Dermis lymphatic vessel endothelial cell (primary cell): ENCODE results near the gene PDZK1. TPM values are rescaled to one million over a fixed set of nuclear protein-coding genes. Genes with fewer than 3 reads are reported as not detected.

Experiments used
- total RNA-seq: library from RNA; depleted of rRNA; stranded (reverse); fragments of >200 nt; gene quantifications from 2 replicates; pipeline ENCODE4 v1.2.1, GENCODE V29; 2014

The PDZK1 gene
- total RNA-seq: under 0.01 TPM in 1 of 2 replicates, not detected in the other

DNA sequence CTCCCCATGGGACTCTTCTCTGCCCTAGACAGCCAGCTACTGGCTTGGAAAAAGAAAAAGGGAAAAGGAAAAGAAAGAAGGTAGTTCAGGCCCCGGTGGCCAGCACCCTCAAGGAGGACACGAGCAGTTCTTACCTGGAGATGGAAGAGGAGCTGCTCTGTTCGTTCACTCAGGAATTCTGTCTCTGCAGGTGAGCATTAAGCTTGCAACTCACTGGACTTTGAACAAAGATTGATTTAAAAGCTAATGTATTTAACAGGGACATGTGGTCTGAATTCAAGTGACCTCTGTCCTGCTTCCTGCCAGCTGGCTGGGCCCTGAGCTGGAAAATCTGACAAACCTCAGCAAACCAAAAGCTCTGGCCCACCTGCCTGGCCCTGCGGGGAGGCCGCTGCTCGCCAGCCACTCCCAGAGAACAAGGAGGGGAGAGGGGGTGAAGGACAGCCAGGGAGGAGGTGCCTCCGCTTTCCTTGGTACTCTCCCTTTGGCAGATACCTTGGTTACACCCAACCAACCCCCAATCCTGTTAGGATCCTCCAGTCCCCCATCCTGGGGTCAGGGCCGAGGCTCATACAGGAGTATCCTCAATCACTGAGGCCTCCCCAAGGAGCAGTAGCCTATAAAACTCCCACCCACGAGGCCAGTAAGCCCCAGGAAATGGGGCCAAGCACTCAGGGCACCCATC, at the start of gene PDZK1:
TSS of gene PDZK1 (minus strand) at position 186 of the 685 bp plus-strand sequence. CDS start 19,347 bp downstream, outside the sequence.

GRCh38 chr1:145719230-145720079, 12.3 kb upstream of the PDZK1 start, which contains the start of gene CD160:
CD160 (plus strand) TSS chr1:145719499; CDS start chr1:145728328, 8,829 bp downstream.

Other genes with a start within 250 kb of the PDZK1 start
- gene GPR89A, start 99.4 kb downstream of the PDZK1 start, total RNA-seq: 18.3 and 22.3 TPM in 2 replicates
- gene CD160, start 12.1 kb upstream of the PDZK1 start, total RNA-seq: not detected in 2 replicates
- gene RNF115, start 116.7 kb upstream of the PDZK1 start, total RNA-seq: 13.3 and 15.9 TPM in 2 replicates
- 22.4 and 24.6 TPM in 2 replicates for gene POLR3C, start 116.8 kb upstream of the PDZK1 start, total RNA-seq
- 2.6 and 3.0 TPM in 2 replicates for gene NUDT17, start 138.3 kb upstream of the PDZK1 start, total RNA-seq
- gene PIAS3, start 151.7 kb upstream of the PDZK1 start, total RNA-seq: 4.3 and 5.8 TPM in 2 replicates
- under 0.01 TPM in 1 of 2 replicates, not detected in the other for gene ANKRD35, start 178.5 kb upstream of the PDZK1 start, total RNA-seq
- 2.0 and 4.2 TPM in 2 replicates for gene ITGA10, start 202.7 kb upstream of the PDZK1 start, total RNA-seq
- 28.9 and 30.9 TPM in 2 replicates for gene PEX11B, start 211.3 kb upstream of the PDZK1 start, total RNA-seq
- 92.2 and 123 TPM in 2 replicates for gene RBM8A, start 220.1 kb upstream of the PDZK1 start, total RNA-seq